G401.6 (cell line): ENCODE data around the gene SLC25A53.

Source experiments
- FAIRE-seq: peaks from 2 replicates; lab custom pipeline; 2012; peaks lifted over from hg19 to GRCh38; lab: Jason Lieb, UNC

SLC25A53 gene

GRCh38 chrX:104156630-104157529 lies at the start of gene SLC25A53:
Gene SLC25A53, minus strand, starts transcription at chrX:104157009. Its CDS starts 51,752 bp downstream, at chrX:104105257.
- peak; percentile 74 for FAIRE-seq

GRCh38 chrX:104205548-104205947 lies 48.7 kb upstream of the SLC25A53 start:
- no peak for FAIRE-seq

GRCh38 chrX:104195489-104196084 lies 38.8 kb upstream of the SLC25A53 start:
- FAIRE-seq = peak; percentile 95

- FAIRE-seq = no peak
These were observed 38.2 kb upstream of the SLC25A53 start for GRCh38 chrX:104195013-104195412.

GRCh38 chrX:104193485-104193884 lies 36.7 kb upstream of the SLC25A53 start:
- FAIRE-seq = peak; percentile 92

GRCh38 chrX:104189837-104190236 lies 33.0 kb upstream of the SLC25A53 start:
- no peak for FAIRE-seq

GRCh38 chrX:104187931-104188330 lies 31.1 kb upstream of the SLC25A53 start:
- FAIRE-seq = no peak

GRCh38 chrX:104183685-104184084 lies 26.9 kb upstream of the SLC25A53 start:
- FAIRE-seq = no peak

GRCh38 chrX:104173841-104174240 lies 17.0 kb upstream of the SLC25A53 start:
- no peak for FAIRE-seq

- no peak for FAIRE-seq
These were observed 16.0 kb upstream of the SLC25A53 start for GRCh38 chrX:104172788-104173187.

- FAIRE-seq = no peak
These were observed 15.3 kb upstream of the SLC25A53 start for GRCh38 chrX:104172121-104172520.

GRCh38 chrX:104168127-104168526 lies 11.3 kb upstream of the SLC25A53 start:
- no peak for FAIRE-seq

- FAIRE-seq = no peak
These were observed 10.1 kb upstream of the SLC25A53 start for GRCh38 chrX:104166735-104167436.

- peak; percentile 75 for FAIRE-seq
These were observed 9.3 kb upstream of the SLC25A53 start, which contains the start of gene FAM199X for GRCh38 chrX:104165894-104166734. Gene FAM199X, plus strand, starts transcription at chrX:104166453. Its CDS starts 333 bp downstream, at chrX:104166786.

GRCh38 chrX:104151037-104151436 lies 5.8 kb downstream of the SLC25A53 start:
- no peak for FAIRE-seq

GRCh38 chrX:104141087-104141760 lies 15.6 kb downstream of the SLC25A53 start:
- no peak for FAIRE-seq

- FAIRE-seq = no peak
These were observed 19.3 kb downstream of the SLC25A53 start for GRCh38 chrX:104137496-104137895.

GRCh38 chrX:104136241-104137019 lies 20.4 kb downstream of the SLC25A53 start:
- peak; percentile 94 for FAIRE-seq

- no peak for FAIRE-seq
These were observed 21.1 kb downstream of the SLC25A53 start for GRCh38 chrX:104135677-104136076.

- no peak for FAIRE-seq
These were observed 22.1 kb downstream of the SLC25A53 start for GRCh38 chrX:104134583-104135261.
